ENCODE measurements around the gene FOCAD. TPM values are rescaled to one million over a fixed set of nuclear protein-coding genes. Genes with fewer than 3 reads are reported as not detected.

FOCAD gene
- total RNA-seq, 1 donor from 2014 or later = 27.2 TPM

- DNase-seq (ENCODE audit: low spot score) = no peak
Observed at GRCh38 chr9:20788526-20789451, 104.7 kb downstream of the FOCAD start.

GRCh38 chr9:20790721-20791120 lies 106.7 kb downstream of the FOCAD start:
- DNase-seq (ENCODE audit: low spot score) = no peak

- DNase-seq (ENCODE audit: low spot score) = no peak
Observed at GRCh38 chr9:20791682-20792081, 107.6 kb downstream of the FOCAD start.

GRCh38 chr9:20804489-20805250 lies 120.6 kb downstream of the FOCAD start:
- DNase-seq (ENCODE audit: low spot score) = no peak

GRCh38 chr9:20805766-20806165 lies 121.7 kb downstream of the FOCAD start:
- no peak for DNase-seq (ENCODE audit: low spot score)

- no peak for DNase-seq (ENCODE audit: low spot score)
Observed at GRCh38 chr9:20808002-20808401, 123.9 kb downstream of the FOCAD start.

GRCh38 chr9:20811872-20812271 lies 127.8 kb downstream of the FOCAD start:
- no peak for DNase-seq (ENCODE audit: low spot score)

- no peak for DNase-seq (ENCODE audit: low spot score)
Observed at GRCh38 chr9:20815923-20816703, 132.1 kb downstream of the FOCAD start.

- no peak for DNase-seq (ENCODE audit: low spot score)
Observed at GRCh38 chr9:20823051-20823450, 139.0 kb downstream of the FOCAD start.

GRCh38 chr9:20831028-20831427 lies 147.0 kb downstream of the FOCAD start:
- DNase-seq (ENCODE audit: low spot score) = no peak

- DNase-seq (ENCODE audit: low spot score) = no peak
Observed at GRCh38 chr9:20832775-20833174, 148.7 kb downstream of the FOCAD start.

GRCh38 chr9:20835377-20836286 lies 151.6 kb downstream of the FOCAD start:
- DNase-seq (ENCODE audit: low spot score) = peak; percentile 11

- no peak for DNase-seq (ENCODE audit: low spot score)
Observed at GRCh38 chr9:20837166-20837565, 153.1 kb downstream of the FOCAD start.

GRCh38 chr9:20838218-20838617 lies 154.2 kb downstream of the FOCAD start:
- DNase-seq (ENCODE audit: low spot score) = no peak

GRCh38 chr9:20844916-20845315 lies 160.9 kb downstream of the FOCAD start:
- no peak for DNase-seq (ENCODE audit: low spot score)

- no peak for DNase-seq (ENCODE audit: low spot score)
Observed at GRCh38 chr9:20848490-20848889, 164.4 kb downstream of the FOCAD start.

- no peak for DNase-seq (ENCODE audit: low spot score)
Observed at GRCh38 chr9:20853866-20854265, 169.8 kb downstream of the FOCAD start.

- DNase-seq (ENCODE audit: low spot score) = no peak
Observed at GRCh38 chr9:20854444-20854843, 170.4 kb downstream of the FOCAD start.

GRCh38 chr9:20863945-20864344 lies 179.9 kb downstream of the FOCAD start:
- DNase-seq (ENCODE audit: low spot score) = no peak

GRCh38 chr9:20865347-20865746 lies 181.3 kb downstream of the FOCAD start:
- DNase-seq (ENCODE audit: low spot score) = no peak

- DNase-seq (ENCODE audit: low spot score) = no peak
Observed at GRCh38 chr9:20870115-20870514, 186.1 kb downstream of the FOCAD start.
